ENCODE results near the gene CACNA1F.

Gene CACNA1F

DNA sequence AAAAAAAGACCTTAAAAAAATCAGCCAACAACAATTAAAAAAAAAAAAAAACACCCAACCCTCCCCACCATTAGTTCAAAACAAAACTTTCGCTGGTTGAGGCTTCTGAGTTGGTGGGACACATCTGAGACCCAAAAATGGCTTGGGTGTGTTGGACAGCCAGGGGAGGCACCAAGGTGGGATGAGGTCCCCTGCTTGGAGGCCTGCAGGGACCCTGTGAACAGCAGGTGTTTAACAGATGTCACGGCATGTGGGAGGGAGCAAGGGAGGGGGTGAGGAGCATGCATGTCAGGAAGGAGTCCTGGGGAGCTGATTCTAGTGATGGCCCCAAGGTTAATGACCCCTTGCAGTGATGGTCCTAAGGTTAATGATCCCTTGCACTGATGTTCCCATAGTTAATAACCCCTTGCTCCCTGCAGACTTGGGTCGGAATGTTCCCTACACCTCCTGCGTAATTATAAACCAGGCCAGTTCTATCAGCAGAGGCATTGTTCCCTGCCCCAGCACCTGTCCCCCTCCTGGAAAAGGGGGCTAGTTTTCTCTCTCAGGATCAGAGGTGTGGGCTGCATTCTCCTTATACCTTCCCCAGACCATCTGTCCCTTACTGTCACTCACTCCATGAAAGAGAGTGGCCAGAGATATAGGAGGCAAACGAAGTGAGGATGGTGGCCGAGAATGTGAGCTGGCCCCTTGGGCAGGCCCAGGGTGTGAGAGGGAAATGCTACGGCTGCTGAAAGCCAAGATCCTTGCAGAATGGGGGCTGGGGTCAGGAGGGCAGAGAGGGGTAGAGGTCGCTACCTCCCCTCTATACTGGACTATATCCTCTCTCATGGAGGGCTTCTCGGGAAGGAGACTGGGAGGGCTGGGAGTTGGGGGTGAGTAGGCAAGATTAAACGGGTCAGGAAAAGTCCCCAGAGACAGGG, 33.6 kb upstream of the CACNA1F start:
- Mint-ChIP-seq H3K4me1 (ENCODE audit: low read depth) (peaks cover 24% of the 10 kb centered on the region), H3K9me3 (no peaks in the 10 kb centered on the region), H3K36me3 (ENCODE audit: low read depth) (peaks cover 12% of the 10 kb centered on the region), H3K27ac (peak overlapping the region; percentile 3), H3K27me3 (peaks cover 2% of the 10 kb centered on the region), H3K4me3 (no peak overlapping the region)
- intact Hi-C loops (cut with micrococcal nuclease) = no loop called here

DNA sequence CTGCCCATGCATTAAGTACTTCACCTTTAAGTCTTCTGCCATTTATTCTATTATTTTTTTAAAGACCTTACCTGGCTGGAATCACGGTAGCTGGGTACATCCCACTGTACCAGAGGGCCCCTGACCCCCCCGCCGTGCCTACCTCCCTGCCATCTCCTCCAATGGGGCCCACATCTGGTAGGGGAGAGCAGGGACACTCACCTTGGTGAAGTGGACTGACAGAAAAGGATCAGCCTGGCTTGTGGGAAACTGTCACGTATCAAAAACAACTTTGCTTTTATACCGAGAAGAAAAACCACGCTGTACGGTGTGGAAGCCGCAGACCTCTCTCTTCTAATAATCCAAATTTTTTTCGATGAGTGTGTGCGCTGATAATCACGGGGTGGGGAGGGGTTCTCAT, 31.3 kb upstream of the CACNA1F start, which contains the start of gene FOXP3:
Gene FOXP3 (minus strand): TSS at position 251 of the 400 bp plus-strand sequence. CDS start 6,205 bp downstream, outside the sequence.
- intact Hi-C loops (cut with micrococcal nuclease) = no loop called here
- Mint-ChIP-seq H3K9me3 (no peaks in the 10 kb centered on the region), H3K36me3 (ENCODE audit: low read depth) (peaks cover 9% of the 10 kb centered on the region), H3K4me3 (no peak within 1 kb of the TSS), H3K27ac (no peak within 1 kb of the TSS), H3K4me1 (ENCODE audit: low read depth) (peaks cover 12% of the 10 kb centered on the region), H3K27me3 (peaks cover 2% of the 10 kb centered on the region)

DNA sequence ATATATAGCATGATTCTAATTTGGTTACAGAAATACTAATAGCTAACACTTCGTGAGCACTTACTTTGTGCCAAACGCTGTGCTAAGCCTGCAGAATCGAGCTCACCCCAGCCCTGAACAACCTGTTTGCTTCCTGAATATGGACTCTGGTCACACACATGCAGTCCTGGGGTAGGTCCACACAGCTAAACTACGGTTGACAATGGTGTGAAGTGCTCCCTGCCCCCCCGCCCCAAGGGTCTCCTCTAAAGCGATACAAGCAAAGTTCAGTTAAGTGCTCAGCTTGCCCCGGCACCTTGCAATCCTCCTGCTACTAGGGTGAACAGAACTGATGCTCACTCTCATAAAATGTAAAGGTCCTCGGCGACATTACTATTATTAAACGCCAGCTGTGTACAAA, 30.5 kb upstream of the CACNA1F start:
- intact Hi-C loops (cut with micrococcal nuclease) = no loop called here
- H3K4me3 Mint-ChIP-seq = no peak overlapping the region
- no peak overlapping the region for H3K27ac Mint-ChIP-seq
- peaks cover 1% of the 10 kb centered on the region for H3K36me3 Mint-ChIP-seq (ENCODE audit: low read depth)
- H3K4me1 Mint-ChIP-seq (ENCODE audit: low read depth) = peaks cover 7% of the 10 kb centered on the region
- H3K9me3 Mint-ChIP-seq = no peaks in the 10 kb centered on the region
- peaks cover 2% of the 10 kb centered on the region for H3K27me3 Mint-ChIP-seq

GRCh38 chrX:49262603-49263002, 29.5 kb upstream of the CACNA1F start:
- Mint-ChIP-seq H3K27ac (no peak overlapping the region), H3K9me3 (no peaks in the 10 kb centered on the region), H3K4me1 (ENCODE audit: low read depth) (no peaks in the 10 kb centered on the region), H3K27me3 (peaks cover 2% of the 10 kb centered on the region), H3K36me3 (ENCODE audit: low read depth) (no peaks in the 10 kb centered on the region), H3K4me3 (no peak overlapping the region)
- intact Hi-C loops (cut with micrococcal nuclease) = no loop called here

DNA sequence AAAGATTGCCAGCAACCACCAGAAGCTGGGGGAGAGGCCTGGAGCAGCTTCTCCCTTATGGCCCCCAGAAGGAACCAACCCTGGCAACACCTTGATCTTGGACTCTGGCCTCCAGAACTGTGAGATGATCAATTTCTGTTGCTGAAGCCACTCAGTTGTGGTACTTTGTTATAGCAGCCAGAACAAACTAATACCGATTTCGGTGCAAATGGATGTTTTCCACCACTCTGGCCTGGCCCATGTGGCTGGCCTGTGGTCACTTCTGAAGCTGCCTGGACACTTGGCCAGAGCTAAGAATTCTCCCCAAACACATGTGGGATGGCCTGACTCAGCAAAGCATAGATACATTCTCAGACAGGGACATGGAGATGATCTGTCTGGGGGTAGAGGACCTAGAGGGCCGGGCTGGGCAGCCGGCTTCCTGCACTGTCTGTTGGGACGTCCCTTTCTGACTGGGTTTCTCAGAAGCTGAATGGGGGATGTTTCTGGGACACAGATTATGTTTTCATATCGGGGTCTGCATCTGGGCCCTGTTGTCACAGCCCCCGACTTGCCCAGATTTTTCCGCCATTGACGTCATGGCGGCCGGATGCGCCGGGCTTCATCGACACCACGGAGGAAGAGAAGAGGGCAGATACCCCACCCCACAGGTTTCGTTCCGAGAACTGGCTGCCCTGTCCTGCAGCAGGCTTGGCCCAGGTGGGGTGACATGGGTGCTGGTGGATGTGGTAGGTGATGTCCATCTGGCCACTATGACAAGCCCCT, 27.3 kb upstream of the CACNA1F start:
- intact Hi-C loops (cut with micrococcal nuclease) = no loop called here
- Mint-ChIP-seq H3K36me3 (ENCODE audit: low read depth) (no peaks in the 10 kb centered on the region), H3K27ac (no peak overlapping the region), H3K9me3 (no peaks in the 10 kb centered on the region), H3K4me3 (no peak overlapping the region), H3K27me3 (peaks cover 2% of the 10 kb centered on the region), H3K4me1 (ENCODE audit: low read depth) (no peaks in the 10 kb centered on the region)

DNA sequence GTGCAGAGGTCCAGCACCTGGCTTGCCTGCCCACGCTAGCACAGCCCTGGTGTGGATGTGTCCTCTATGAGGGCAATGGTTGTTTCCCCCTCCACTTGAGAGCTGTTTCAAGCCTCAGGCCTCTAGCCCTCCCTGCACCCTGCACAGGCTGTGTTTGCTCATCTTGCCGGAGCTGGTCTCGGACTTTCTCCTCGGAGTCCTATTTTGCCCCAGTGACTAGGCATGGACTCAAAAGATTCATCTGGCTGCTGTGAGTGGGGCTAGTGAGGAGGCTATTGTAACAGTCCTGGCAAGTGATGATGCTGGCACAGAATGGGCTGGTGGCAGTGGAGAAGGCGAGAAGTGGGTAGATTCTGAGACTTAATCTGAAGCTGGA, 25.6 kb upstream of the CACNA1F start:
- H3K27me3 Mint-ChIP-seq = peaks cover 2% of the 10 kb centered on the region
- no peak overlapping the region for H3K27ac Mint-ChIP-seq
- H3K4me1 Mint-ChIP-seq (ENCODE audit: low read depth) = peaks cover 3% of the 10 kb centered on the region
- H3K36me3 Mint-ChIP-seq (ENCODE audit: low read depth) = no peaks in the 10 kb centered on the region
- H3K4me3 Mint-ChIP-seq = no peak overlapping the region
- intact Hi-C loops (cut with micrococcal nuclease) = no loop called here
- no peaks in the 10 kb centered on the region for H3K9me3 Mint-ChIP-seq

DNA sequence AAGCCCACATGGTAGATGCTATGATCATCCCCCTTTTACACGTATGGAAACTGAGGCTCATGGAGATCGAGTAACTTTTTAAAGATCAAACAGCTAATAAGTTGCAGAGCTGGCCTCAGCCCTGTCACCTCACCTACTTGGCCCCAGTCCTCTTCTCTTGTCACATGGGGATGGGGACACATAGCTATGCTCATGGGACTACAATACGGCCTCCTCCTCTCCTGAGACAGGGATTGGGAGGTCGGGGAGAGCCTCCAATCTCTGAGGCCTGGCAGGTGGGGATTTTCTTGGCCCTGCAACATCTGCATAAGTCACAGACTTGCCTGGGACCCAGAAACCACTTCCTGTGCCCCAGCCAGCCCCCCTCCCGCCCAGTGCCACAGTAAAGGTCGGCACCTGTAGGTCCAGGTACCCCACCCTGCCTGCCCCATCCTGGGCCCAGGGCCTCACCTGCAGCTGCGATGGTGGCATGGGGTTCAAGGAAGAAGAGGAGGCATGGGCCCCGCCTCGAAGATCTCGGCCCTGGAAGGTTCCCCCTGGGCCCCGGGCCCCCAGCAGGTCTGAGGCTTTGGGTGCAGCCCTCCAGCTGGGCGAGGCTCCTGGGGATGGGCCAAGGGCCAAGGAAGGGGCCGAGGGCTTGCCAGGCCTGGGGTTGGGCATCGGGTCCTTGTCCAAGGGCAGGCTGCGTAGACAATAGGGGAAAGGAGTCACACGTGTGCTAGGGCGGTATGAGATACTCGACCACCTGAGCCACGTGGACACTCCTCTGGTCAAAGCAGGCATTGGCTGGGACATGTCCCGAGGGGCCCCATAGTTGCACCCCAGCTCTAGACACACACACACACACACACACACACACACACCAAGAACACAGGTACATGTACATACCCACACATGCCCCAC, 25.0 kb upstream of the CACNA1F start:
- peaks cover 2% of the 10 kb centered on the region for H3K27me3 Mint-ChIP-seq
- no peaks in the 10 kb centered on the region for H3K36me3 Mint-ChIP-seq (ENCODE audit: low read depth)
- intact Hi-C loops (cut with micrococcal nuclease) = no loop called here
- H3K4me3 Mint-ChIP-seq = no peak overlapping the region
- H3K4me1 Mint-ChIP-seq (ENCODE audit: low read depth) = peaks cover 9% of the 10 kb centered on the region
- no peak overlapping the region for H3K27ac Mint-ChIP-seq
- no peaks in the 10 kb centered on the region for H3K9me3 Mint-ChIP-seq

DNA sequence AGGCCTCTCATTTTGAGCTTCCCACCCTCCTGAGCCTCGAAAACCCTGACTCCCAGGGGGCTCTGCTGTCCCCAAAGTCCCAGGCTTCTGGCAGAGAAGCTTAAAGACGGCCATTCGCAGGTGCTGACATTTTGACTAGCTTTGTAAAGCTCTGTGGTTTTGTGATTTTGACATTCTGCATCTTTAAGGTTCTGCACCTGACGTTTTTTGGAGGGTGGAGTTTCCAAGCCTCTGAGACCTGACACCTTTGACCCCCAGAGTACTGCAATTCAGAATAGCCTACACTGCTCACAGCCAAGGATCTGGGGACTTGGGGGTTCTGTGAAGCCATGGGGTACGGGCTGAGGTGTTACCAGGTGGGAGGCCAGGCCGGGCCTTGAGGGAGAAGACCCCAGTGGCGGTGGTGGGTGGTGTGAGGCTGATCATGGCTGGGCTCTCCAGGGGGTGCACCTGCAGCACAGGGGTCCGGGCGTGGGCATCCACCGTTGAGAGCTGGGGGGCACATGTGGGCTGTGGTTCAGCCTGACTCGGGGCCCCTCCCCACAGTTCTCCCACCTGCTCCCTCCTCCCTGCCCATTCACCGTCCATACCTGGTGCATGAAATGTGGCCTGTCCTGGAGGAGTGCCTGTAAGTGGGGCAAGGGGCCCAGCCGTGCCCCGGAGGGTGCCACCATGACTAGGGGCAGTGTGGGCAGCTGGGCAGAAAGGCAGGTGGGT, 24.1 kb upstream of the CACNA1F start:
- H3K4me3 Mint-ChIP-seq = no peak overlapping the region
- no peaks in the 10 kb centered on the region for H3K27me3 Mint-ChIP-seq
- H3K36me3 Mint-ChIP-seq (ENCODE audit: low read depth) = peaks cover 8% of the 10 kb centered on the region
- intact Hi-C loops (cut with micrococcal nuclease) = no loop called here
- no peak overlapping the region for H3K27ac Mint-ChIP-seq
- peaks cover 18% of the 10 kb centered on the region for H3K4me1 Mint-ChIP-seq (ENCODE audit: low read depth)
- no peaks in the 10 kb centered on the region for H3K9me3 Mint-ChIP-seq

DNA sequence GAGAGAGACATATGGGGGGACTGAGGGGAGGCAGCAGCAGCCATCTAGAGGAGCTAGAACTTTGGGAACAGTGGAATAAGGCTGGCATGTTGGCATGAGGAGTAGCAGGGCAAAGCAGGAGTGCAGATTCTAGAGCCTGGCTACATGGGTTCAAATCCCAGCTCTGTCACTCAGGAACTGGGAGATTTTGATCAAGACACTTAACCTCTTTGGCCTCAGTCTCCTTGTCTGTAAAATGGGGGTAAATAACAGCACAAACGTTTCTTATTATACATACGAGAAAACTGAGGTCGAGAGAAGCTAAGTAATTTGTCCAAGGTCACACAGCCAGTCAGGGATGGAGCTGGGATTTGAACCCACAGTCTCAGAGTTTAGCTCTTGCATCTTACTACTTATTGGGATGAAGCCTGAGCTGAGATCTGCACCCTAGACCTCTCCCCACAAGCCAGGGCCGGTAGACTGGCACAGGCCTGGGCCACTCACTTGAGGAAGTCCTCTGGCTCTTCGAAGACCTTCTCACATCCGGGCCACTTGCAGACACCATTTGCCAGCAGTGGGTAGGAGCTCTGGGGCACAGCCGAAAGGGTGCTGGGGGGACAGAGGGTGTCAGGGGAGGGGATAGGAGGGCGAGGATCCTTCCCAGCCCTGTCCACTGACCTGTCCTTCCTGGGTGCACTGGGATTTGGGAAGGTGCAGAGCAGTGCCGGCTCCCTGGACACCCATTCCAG, 23.3 kb upstream of the CACNA1F start:
- Mint-ChIP-seq H3K4me1 (ENCODE audit: low read depth) (peaks cover 26% of the 10 kb centered on the region), H3K27me3 (no peaks in the 10 kb centered on the region), H3K36me3 (ENCODE audit: low read depth) (peaks cover 16% of the 10 kb centered on the region), H3K9me3 (no peaks in the 10 kb centered on the region), H3K27ac (no peak overlapping the region), H3K4me3 (no peak overlapping the region)
- intact Hi-C loops (cut with micrococcal nuclease) = no loop called here

- Mint-ChIP-seq H3K4me3 (no peak overlapping the region), H3K27ac (no peak overlapping the region), H3K9me3 (no peaks in the 10 kb centered on the region), H3K36me3 (ENCODE audit: low read depth) (peaks cover 34% of the 10 kb centered on the region), H3K4me1 (ENCODE audit: low read depth) (peaks cover 28% of the 10 kb centered on the region), H3K27me3 (no peaks in the 10 kb centered on the region)
- intact Hi-C loops (cut with micrococcal nuclease) = no loop called here
Observed at GRCh38 chrX:49254639-49255038, 21.5 kb upstream of the CACNA1F start.

GRCh38 chrX:49251325-49251724, 18.2 kb upstream of the CACNA1F start:
- intact Hi-C loops (cut with micrococcal nuclease) = no loop called here
- H3K4me1 Mint-ChIP-seq (ENCODE audit: low read depth) = peaks cover 28% of the 10 kb centered on the region
- H3K27ac Mint-ChIP-seq = no peak overlapping the region
- H3K36me3 Mint-ChIP-seq (ENCODE audit: low read depth) = peaks cover 68% of the 10 kb centered on the region
- H3K9me3 Mint-ChIP-seq = no peaks in the 10 kb centered on the region
- no peak overlapping the region for H3K4me3 Mint-ChIP-seq
- no peaks in the 10 kb centered on the region for H3K27me3 Mint-ChIP-seq

DNA sequence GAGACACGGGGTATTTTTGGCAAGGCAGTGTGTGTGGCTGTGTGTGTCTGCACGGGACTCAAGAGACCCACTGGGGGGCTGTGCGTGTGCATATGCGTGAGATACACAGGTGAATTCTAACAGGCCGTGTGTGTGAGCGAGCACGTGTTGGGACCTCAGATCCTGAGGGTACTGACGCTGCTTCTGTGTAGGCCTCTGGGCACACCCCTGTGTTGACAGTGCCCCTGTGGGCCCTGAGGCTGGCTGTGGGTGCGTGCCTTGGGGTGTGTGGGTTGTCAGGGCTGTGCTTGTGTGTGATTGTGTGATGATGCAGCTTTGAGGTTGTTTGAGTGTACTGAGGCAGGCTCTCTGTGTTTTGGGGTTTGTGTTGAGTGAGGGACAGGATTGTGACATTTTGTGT, 17.4 kb upstream of the CACNA1F start:
- no peak overlapping the region for H3K27ac Mint-ChIP-seq
- no peak overlapping the region for H3K4me3 Mint-ChIP-seq
- H3K9me3 Mint-ChIP-seq = no peaks in the 10 kb centered on the region
- no peaks in the 10 kb centered on the region for H3K27me3 Mint-ChIP-seq
- peaks cover 28% of the 10 kb centered on the region for H3K4me1 Mint-ChIP-seq (ENCODE audit: low read depth)
- H3K36me3 Mint-ChIP-seq (ENCODE audit: low read depth) = peaks cover 75% of the 10 kb centered on the region
- intact Hi-C loops (cut with micrococcal nuclease) = no loop called here

- Mint-ChIP-seq H3K9me3 (no peaks in the 10 kb centered on the region), H3K36me3 (ENCODE audit: low read depth) (peaks cover 80% of the 10 kb centered on the region), H3K27me3 (no peaks in the 10 kb centered on the region), H3K4me3 (no peak overlapping the region), H3K4me1 (ENCODE audit: low read depth) (peaks cover 28% of the 10 kb centered on the region), H3K27ac (no peak overlapping the region)
- intact Hi-C loops (cut with micrococcal nuclease) = no loop called here
Observed at GRCh38 chrX:49250066-49250465, 16.9 kb upstream of the CACNA1F start.

Data from dendritic cell treated with granulocyte-macrophage colony-stimulating factor and Interleukin-4, amounts not matched to agents 40 ng/mL and 50 ng/mL, for 4 days (primary cell).